CMK (cell line): ENCODE data around the gene POU2F1.

ENCODE experiments used
- DNase-seq: peaks from one replicate; pipeline ENCODE4 v3.0.0-alpha.2; 2010; ENCODE audit warnings: low read depth

Gene POU2F1

GRCh38 chr1:167467752-167468151, 247.1 kb downstream of the POU2F1 start:
- no peak for DNase-seq

- no peak for DNase-seq
Measured at GRCh38 chr1:167469280-167469965, 248.7 kb downstream of the POU2F1 start.

- no peak for DNase-seq
Measured at GRCh38 chr1:167471568-167471967, 250.9 kb downstream of the POU2F1 start.

GRCh38 chr1:167472752-167473521, 252.3 kb downstream of the POU2F1 start:
- no peak for DNase-seq

GRCh38 chr1:167473761-167474160, 253.1 kb downstream of the POU2F1 start:
- DNase-seq, result no peak

GRCh38 chr1:167474191-167474641, 253.5 kb downstream of the POU2F1 start:
- DNase-seq, result no peak

- DNase-seq, result no peak
Measured at GRCh38 chr1:167476061-167476460, 255.4 kb downstream of the POU2F1 start.
